Thyroid gland (tissue), 4 donors: Measurements from ENCODE around the gene SETBP1. TPM values are rescaled to one million over a fixed set of nuclear protein-coding genes. Genes with fewer than 3 reads are reported as not detected.

Experiments
- DNase-seq, 2 donors: peaks; one replicate each; pipeline ENCODE4 v3.0.0-alpha.2; 2019
- H3K27ac ChIP-seq, 3 donors: fragments of 200-600 bp; sonication (generic); 1 replicate in 2 of 3; 2 replicates in 1 of 3; pipeline ENCODE4 v1.5.1; 2016 to 2019; ENCODE audit warnings: mild to moderate bottlenecking in 1 of 3, moderate library complexity in 1 of 3
- H3K27me3 ChIP-seq: fragments of 200-600 bp; sonication (generic); one replicate; pipeline ENCODE4 v1.5.1; 2019
- H3K36me3 ChIP-seq, 2 donors: fragments of 200-600 bp; sonication (generic); one replicate each; pipeline ENCODE4 v1.5.1; 2016 to 2019
- H3K4me1 ChIP-seq, 2 donors: fragments of 200-600 bp; sonication (generic); one replicate each; pipeline ENCODE4 v1.5.1; 2017 to 2019
- H3K4me3 ChIP-seq, 3 donors: fragments of 200-600 bp; sonication (generic); replicated peaks in 1 of 3; 1 replicate in 2 of 3; 2 replicates in 1 of 3; pipeline ENCODE4 v1.5.1; 2016; ENCODE audit warnings: mild to moderate bottlenecking in 1 of 3
- H3K9me3 ChIP-seq: fragments of 200-600 bp; sonication (generic); one replicate; pipeline ENCODE4 v1.5.1; 2017
- POLR2A ChIP-seq, 2 donors: fragments of 450-650 bp; IDR thresholded peaks; one replicate each; pipeline ENCODE4 v1.6.1; 2017; ENCODE audit warnings: antibody characterized with exemption in 2 of 2, mild to moderate bottlenecking in 2 of 2, moderate library complexity in 1 of 2
- WGBS, 2 donors: methylation state at CpG; one replicate each; pipeline ENCODE4 v1.1.5; 2017; 5-methylcytosine and 5-hydroxymethylcytosine counted together
- intact Hi-C: fragments of 100-400 bp; cut with DNase I; formaldehyde crosslinking; loops from one replicate; pipeline ENCODE4 v1.15.1; 2023
- total RNA-seq, 4 donors: library from RNA; depleted of rRNA; stranded (reverse); fragments of >200 nt; gene quantifications; one replicate each; pipeline ENCODE4 v1.2.3, GENCODE V29; 2016
- TF ChIP-seq, protein P1 (sequence below), 6 experiments: fragments of 200-600 bp in 3 of 6; fragments of 450-650 bp in 3 of 6; sonication (generic) in 3 of 6; IDR thresholded peaks; one replicate each; pipeline ENCODE4 v1.5.1; 2016 to 2019; ENCODE audit warnings: antibody characterized with exemption in 6 of 6, mild to moderate bottlenecking in 2 of 6, inconsistent platforms in 1 of 6, moderate library complexity in 1 of 6

Gene SETBP1
- total RNA-seq, 4 donors from 2014 or later: 32.1 to 72.0 (median 42.0) TPM

DNA sequence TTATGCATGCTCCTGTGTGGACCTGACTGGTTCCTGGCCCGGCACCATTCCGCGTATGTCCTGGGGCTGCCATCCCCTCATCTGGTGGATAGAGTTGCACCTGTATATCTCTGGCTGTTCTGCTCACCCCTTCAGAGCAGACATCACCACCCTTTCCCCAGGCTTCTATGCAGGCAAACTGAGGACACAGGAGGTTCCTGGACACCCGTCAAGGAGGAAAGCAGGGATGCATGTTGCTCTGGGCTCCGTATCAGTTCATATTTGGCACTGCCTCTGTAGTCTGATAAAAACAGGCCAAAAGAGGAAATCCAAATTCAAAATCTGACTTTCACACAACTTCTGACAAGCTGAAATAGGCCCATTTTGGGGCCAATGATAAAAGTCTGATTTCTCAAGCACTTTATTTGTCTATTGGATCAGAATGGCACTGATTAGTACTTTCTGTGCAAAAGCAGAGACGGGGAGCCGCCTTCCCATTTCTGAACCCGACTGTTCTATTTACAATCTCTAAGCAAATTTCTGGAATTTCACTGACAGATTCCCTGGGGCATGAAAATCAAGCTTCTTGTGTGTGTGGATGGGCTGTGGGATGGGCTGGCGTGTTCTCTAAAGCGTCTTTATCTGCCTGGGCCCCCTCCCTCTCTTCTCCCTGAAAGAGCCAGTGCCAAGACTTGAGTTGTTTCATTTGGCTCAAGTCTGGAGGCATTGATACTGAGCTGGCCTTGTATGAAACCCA, 96.9 kb downstream of the SETBP1 start:
- Histone ChIP-seq H3K4me3 (no peak overlapping the region), H3K4me1 (peaks cover 27 to 34% of the 10 kb centered on the region in 2 donors), H3K27me3 (no peaks in the 10 kb centered on the region), H3K9me3 (no peaks in the 10 kb centered on the region), H3K27ac (peak overlapping the region in 2 of 3 donors; percentile 15 to 24), H3K36me3 (no peaks in the 10 kb centered on the region)
- TF ChIP-seq, protein P1, sequence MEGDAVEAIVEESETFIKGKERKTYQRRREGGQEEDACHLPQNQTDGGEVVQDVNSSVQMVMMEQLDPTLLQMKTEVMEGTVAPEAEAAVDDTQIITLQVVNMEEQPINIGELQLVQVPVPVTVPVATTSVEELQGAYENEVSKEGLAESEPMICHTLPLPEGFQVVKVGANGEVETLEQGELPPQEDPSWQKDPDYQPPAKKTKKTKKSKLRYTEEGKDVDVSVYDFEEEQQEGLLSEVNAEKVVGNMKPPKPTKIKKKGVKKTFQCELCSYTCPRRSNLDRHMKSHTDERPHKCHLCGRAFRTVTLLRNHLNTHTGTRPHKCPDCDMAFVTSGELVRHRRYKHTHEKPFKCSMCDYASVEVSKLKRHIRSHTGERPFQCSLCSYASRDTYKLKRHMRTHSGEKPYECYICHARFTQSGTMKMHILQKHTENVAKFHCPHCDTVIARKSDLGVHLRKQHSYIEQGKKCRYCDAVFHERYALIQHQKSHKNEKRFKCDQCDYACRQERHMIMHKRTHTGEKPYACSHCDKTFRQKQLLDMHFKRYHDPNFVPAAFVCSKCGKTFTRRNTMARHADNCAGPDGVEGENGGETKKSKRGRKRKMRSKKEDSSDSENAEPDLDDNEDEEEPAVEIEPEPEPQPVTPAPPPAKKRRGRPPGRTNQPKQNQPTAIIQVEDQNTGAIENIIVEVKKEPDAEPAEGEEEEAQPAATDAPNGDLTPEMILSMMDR (IDR thresholded peaks at IDR 0.05): no peak
- TF ChIP-seq POLR2A (IDR thresholded peaks at IDR 0.05): no peak
- DNase-seq: no peak
- WGBS, 2 donors: 75 to 81% methylated on average over 9 to 10 of the region's 10 CpGs
- intact Hi-C loops: no loop called here

DNA sequence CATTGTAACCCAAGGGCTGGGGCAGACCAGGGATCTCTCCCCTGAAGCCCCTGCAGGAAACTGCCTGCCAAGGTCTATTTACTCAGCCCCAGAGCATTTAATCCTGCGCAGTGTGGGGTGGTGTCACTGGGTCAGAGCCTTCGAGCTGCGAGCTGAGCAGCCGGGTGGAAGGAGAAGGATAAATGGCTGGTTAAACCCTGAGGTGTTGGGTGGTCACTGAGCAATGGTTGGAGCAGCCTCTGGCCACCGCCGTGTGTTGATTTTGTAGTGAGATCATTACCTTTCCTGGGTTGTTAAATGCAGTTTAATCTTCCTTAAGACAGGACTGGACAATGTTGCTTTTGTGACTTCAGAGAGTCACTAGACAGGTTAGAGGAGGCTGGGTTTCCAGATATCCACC, 98.1 kb downstream of the SETBP1 start:
- intact Hi-C loops: no loop called here
- no peaks in the 10 kb centered on the region for H3K36me3 ChIP-seq
- peaks cover 29 to 36% of the 10 kb centered on the region in 2 donors for H3K4me1 ChIP-seq
- no peaks in the 10 kb centered on the region for H3K27me3 ChIP-seq
- no peak for DNase-seq
- H3K9me3 ChIP-seq: no peaks in the 10 kb centered on the region
- H3K27ac ChIP-seq: peak overlapping the region in 1 of 3 donors; percentile 24
- TF ChIP-seq, protein P1 (IDR thresholded peaks at IDR 0.05): no peak
- no peak for TF ChIP-seq POLR2A (IDR thresholded peaks at IDR 0.05)
- H3K4me3 ChIP-seq: no peak overlapping the region
- 75 to 78% methylated on average over 4 to 6 of the region's 6 CpGs for WGBS, 2 donors

DNA sequence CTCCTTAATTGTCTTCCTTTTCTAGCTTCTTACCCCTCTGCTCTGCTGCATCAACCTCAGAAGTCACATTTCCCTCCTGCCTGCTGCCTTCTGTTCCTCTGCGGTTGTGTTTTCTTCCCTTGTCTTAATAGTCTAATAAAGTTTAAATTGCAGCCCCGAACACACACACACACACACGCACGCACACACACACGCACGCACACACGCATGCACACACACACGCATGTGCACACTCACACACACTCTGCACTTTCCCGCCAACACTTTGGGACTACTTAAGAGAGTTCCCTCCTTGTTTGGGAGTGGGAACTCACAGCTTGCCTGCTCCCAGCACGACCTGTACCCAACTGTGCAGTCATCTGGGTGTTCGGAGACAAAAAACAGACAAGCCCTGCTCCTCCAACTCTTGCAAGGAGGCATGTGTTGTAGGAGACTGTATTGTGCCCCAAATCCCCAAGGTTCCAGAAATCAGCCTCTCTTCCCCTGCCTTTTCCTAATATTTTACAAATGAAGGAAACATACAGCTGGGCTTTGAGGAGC, 99.1 kb downstream of the SETBP1 start:
- H3K9me3 ChIP-seq: no peaks in the 10 kb centered on the region
- no peak overlapping the region for H3K27ac ChIP-seq
- H3K4me1 ChIP-seq: peaks cover 29 to 36% of the 10 kb centered on the region in 2 donors
- no peak overlapping the region for H3K4me3 ChIP-seq
- DNase-seq: no peak
- intact Hi-C loops: no loop called here
- no peaks in the 10 kb centered on the region for H3K27me3 ChIP-seq
- H3K36me3 ChIP-seq: no peaks in the 10 kb centered on the region
- 94% methylated on average over 11 of the region's 11 CpGs for WGBS, 2 donors
- TF ChIP-seq, protein P1 (IDR thresholded peaks at IDR 0.05): no peak
- TF ChIP-seq POLR2A (IDR thresholded peaks at IDR 0.05): no peak

DNA sequence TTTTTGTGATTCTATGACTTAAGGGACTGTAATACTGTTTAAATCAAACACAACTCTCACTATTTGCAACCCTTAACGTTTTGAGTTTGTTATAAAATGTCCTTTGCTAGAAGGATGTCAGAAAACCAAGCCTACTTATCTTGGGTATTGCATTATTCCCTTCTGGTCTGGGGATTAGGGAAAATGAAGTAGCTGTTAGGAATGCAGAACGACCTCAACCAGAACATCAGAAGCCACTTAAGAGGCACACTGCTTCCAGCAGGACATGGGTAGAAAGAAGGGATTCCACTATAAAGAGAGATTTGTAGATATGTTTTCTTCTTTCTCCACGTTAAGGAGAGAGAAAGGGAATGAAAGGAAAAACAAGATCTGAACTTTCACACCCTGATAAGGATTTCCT, 101.2 kb downstream of the SETBP1 start:
- Histone ChIP-seq H3K4me3 (no peak overlapping the region), H3K9me3 (no peaks in the 10 kb centered on the region), H3K27me3 (no peaks in the 10 kb centered on the region), H3K4me1 (peaks cover 29 to 36% of the 10 kb centered on the region in 2 donors), H3K36me3 (no peaks in the 10 kb centered on the region), H3K27ac (peak overlapping the region; percentile 41 to 72 (median 53))
- 10 to 17% methylated on average over 3 of the region's 3 CpGs for WGBS, 2 donors
- DNase-seq: peak in 1 of 2 donors; percentile 39
- TF ChIP-seq, protein P1 (IDR thresholded peaks at IDR 0.05): no peak
- peak in 1 of 2 donors; percentile 13 for TF ChIP-seq POLR2A (IDR thresholded peaks at IDR 0.05)
- intact Hi-C loops: no loop called here

DNA sequence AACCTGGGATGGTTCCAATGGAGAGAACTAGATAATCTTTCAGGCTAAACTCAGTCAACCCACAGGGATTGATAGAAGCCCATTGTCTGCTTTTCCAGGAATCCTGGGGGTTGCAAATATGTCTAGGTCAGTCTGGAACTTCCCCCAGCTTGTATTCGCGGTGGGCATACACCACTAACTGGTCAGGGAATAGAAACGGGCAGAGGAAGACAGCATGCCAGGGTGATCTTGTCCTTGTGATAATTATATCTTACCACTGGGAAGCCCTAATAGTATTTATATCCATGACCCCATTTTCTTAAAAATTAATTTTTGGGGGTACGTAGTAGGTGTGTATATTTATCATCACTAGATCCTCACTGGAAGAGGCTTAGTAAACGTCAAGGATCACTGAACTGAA, 101.9 kb downstream of the SETBP1 start:
- Histone ChIP-seq H3K27me3 (no peaks in the 10 kb centered on the region), H3K9me3 (no peaks in the 10 kb centered on the region), H3K4me3 (no peak overlapping the region), H3K27ac (peak overlapping the region; percentile 41 to 72 (median 53)), H3K36me3 (no peaks in the 10 kb centered on the region), H3K4me1 (peaks cover 28 to 35% of the 10 kb centered on the region in 2 donors)
- WGBS, 2 donors: 86 to 91% methylated on average over 5 of the region's 5 CpGs
- no peak for TF ChIP-seq POLR2A (IDR thresholded peaks at IDR 0.05)
- TF ChIP-seq, protein P1 (IDR thresholded peaks at IDR 0.05): no peak
- intact Hi-C loops: no loop called here
- DNase-seq: no peak
